H1 (cell line): ENCODE data around the gene RAB26. TPM values are rescaled to one million over a fixed set of nuclear protein-coding genes. Genes with fewer than 3 reads are reported as not detected.

ENCODE experiments used
- CTCF ChIA-PET: fragments of 300-600 bp; sonication (Branson Sonifier 250); formaldehyde crosslinking; loops from one replicate; lab custom pipeline; 2021; ENCODE audit not compliant: partially characterized antibody; lab: Charles Lee
- POLR2A ChIA-PET: fragments of 300-600 bp; sonication (Branson Sonifier 250); formaldehyde crosslinking; loops from one replicate; lab custom pipeline; 2021; ENCODE audit warnings: inconsistent platforms; ENCODE audit not compliant: partially characterized antibody; lab: Charles Lee
- DNase-seq, 2 experiments: peaks; one replicate each; pipeline versions ENCODE4 v3.0.0 to v3.0.0-alpha.2; 2010 to 2022; ENCODE audit warnings: low spot score in 2 of 2, low read depth in 1 of 2, mixed read lengths in 1 of 2
- FAIRE-seq: peaks from 2 replicates; lab custom pipeline; 2011; peaks lifted over from hg19 to GRCh38; lab: Jason Lieb, UNC
- H2AFZ ChIP-seq: 2 replicates; pipeline ENCODE4 v1.8.1; 2012; ENCODE audit warnings: low read length, inconsistent platforms
- H2AK5ac ChIP-seq: 2 replicates; pipeline ENCODE4 v1.6.1; 2013; ENCODE audit warnings: low read depth, low read length
- H2BK120ac ChIP-seq: replicated peaks from 2 replicates; pipeline ENCODE3; 2013; ENCODE audit warnings: low read depth, low read length, inconsistent platforms
- H2BK12ac ChIP-seq: 2 replicates; pipeline ENCODE4 v1.6.1; 2013; ENCODE audit warnings: low read depth, low read length
- H2BK15ac ChIP-seq: 2 replicates; pipeline ENCODE4 v1.6.1; 2013; ENCODE audit warnings: low read length
- H2BK20ac ChIP-seq: 2 replicates; pipeline ENCODE4 v1.6.1; 2013; ENCODE audit warnings: low read length
- H2BK5ac ChIP-seq: 2 replicates; pipeline ENCODE4 v1.6.1; 2013; ENCODE audit warnings: low read depth, low read length
- H3K14ac ChIP-seq: 2 replicates; pipeline ENCODE4 v1.6.1; 2013; ENCODE audit warnings: inconsistent platforms; ENCODE audit not compliant: insufficient read length
- H3K18ac ChIP-seq: 2 replicates; pipeline ENCODE4 v1.6.1; 2013; ENCODE audit warnings: low read length; ENCODE audit errors: extremely low read depth
- H3K23ac ChIP-seq: 2 replicates; pipeline ENCODE4 v1.6.1; 2013; ENCODE audit warnings: inconsistent platforms; ENCODE audit not compliant: insufficient read length
- H3K23me2 ChIP-seq: 2 replicates; pipeline ENCODE4 v1.6.1; 2013; ENCODE audit warnings: low read depth, low read length
- H3K27ac ChIP-seq: 2 replicates; pipeline ENCODE4 v1.6.1; 2011; ENCODE audit warnings: low read depth, low read length, inconsistent platforms
- H3K27me3 ChIP-seq, 4 experiments: replicated peaks in 1 of 4; 1 replicate in 1 of 4; 2 replicates in 3 of 4; pipeline versions ENCODE4 v1.6.1 to v1.8.1; 2011 to 2013; ENCODE audit warnings: low read length in 3 of 4, mild to moderate bottlenecking in 3 of 4, inconsistent platforms in 2 of 4, mixed read lengths in 2 of 4, moderate library complexity in 1 of 4; ENCODE audit not compliant: control insufficient read depth in 3 of 4, insufficient read depth in 3 of 4; ENCODE audit errors: extremely low read depth in 1 of 4
- H3K36me3 ChIP-seq, 4 experiments: 2 replicates each; pipeline versions ENCODE4 v1.6.1 to v1.8.1; 2011 to 2013; ENCODE audit warnings: mild to moderate bottlenecking in 4 of 4, low read length in 3 of 4, moderate library complexity in 2 of 4, control low read depth in 1 of 4, inconsistent platforms in 1 of 4; ENCODE audit not compliant: insufficient read depth in 4 of 4, control insufficient read depth in 2 of 4
- H3K4ac ChIP-seq: replicated peaks from 2 replicates; pipeline ENCODE3; 2013; ENCODE audit warnings: low read length, low read depth, mixed read lengths, inconsistent platforms; ENCODE audit not compliant: insufficient read length
- H3K4me1 ChIP-seq, 4 experiments: replicated peaks in 1 of 4; 1 replicate in 1 of 4; 2 replicates in 3 of 4; pipeline versions ENCODE4 v1.6.1 to v1.8.1; 2011 to 2013; ENCODE audit warnings: low read length in 3 of 4, inconsistent platforms in 2 of 4, mixed read lengths in 1 of 4; ENCODE audit not compliant: insufficient read depth in 4 of 4, control insufficient read depth in 3 of 4
- H3K4me2 ChIP-seq, 2 experiments: 2 replicates each; pipeline versions ENCODE4 v1.6.1 to v1.8.1; 2011 to 2013; ENCODE audit warnings: low read depth in 2 of 2, low read length in 2 of 2, control low read depth in 1 of 2, inconsistent platforms in 1 of 2, mild to moderate bottlenecking in 1 of 2; ENCODE audit not compliant: insufficient read depth in 1 of 2
- H3K4me3 ChIP-seq, 4 experiments: fragments of 200-600, 300-600 bp in 1 of 4; sonication (generic), shearing (Covaris generic), sonication (Bioruptor Twin) in 1 of 4; 2 replicates each; pipeline versions ENCODE4 v1.5.1 to v1.8.1; 2011 to 2016; ENCODE audit warnings: low read length in 4 of 4, low read depth in 3 of 4, control low read depth in 2 of 4, inconsistent platforms in 2 of 4, mild to moderate bottlenecking in 2 of 4, mixed read lengths in 1 of 4, moderate library complexity in 1 of 4; ENCODE audit not compliant: insufficient read depth in 2 of 4; ENCODE audit errors: extremely low read depth in 1 of 4
- H3K56ac ChIP-seq: replicated peaks from 2 replicates; pipeline ENCODE3; 2013; ENCODE audit warnings: low read depth, mild to moderate bottlenecking, mixed read lengths, low read length, inconsistent platforms; ENCODE audit not compliant: insufficient read length
- H3K79me1 ChIP-seq: 2 replicates; pipeline ENCODE4 v1.6.1; 2013; ENCODE audit warnings: low read depth, low read length, control low read depth
- H3K79me2 ChIP-seq, 2 experiments: 2 replicates each; pipeline versions ENCODE4 v1.6.1 to v1.8.1; 2012 to 2013; ENCODE audit warnings: low read length in 2 of 2, mild to moderate bottlenecking in 2 of 2, inconsistent platforms in 1 of 2; ENCODE audit not compliant: insufficient read depth in 2 of 2, control insufficient read depth in 1 of 2
- H3K9ac ChIP-seq, 4 experiments: replicated peaks in 1 of 4; 1 replicate in 1 of 4; 2 replicates in 3 of 4; pipeline versions ENCODE4 v1.6.1 to v1.8.1; 2011 to 2013; ENCODE audit warnings: low read depth in 3 of 4, low read length in 3 of 4, control low read depth in 2 of 4, mild to moderate bottlenecking in 2 of 4, moderate library complexity in 2 of 4, inconsistent platforms in 1 of 4; ENCODE audit errors: extremely low read depth in 1 of 4
- H3K9me3 ChIP-seq, 2 experiments: 2 replicates each; pipeline versions ENCODE4 v1.6.1 to v1.8.1; 2012 to 2013; ENCODE audit warnings: mild to moderate bottlenecking in 2 of 2, moderate library complexity in 2 of 2, control low read depth in 1 of 2, inconsistent platforms in 1 of 2, low read depth in 1 of 2, low read length in 1 of 2, mixed read lengths in 1 of 2; ENCODE audit not compliant: insufficient read depth in 2 of 2
- H4K20me1 ChIP-seq, 2 experiments: replicated peaks in 1 of 2; 2 replicates each; pipeline versions ENCODE3 to v1.8.1; 2011 to 2013; ENCODE audit warnings: inconsistent platforms in 2 of 2, low read length in 2 of 2, mild to moderate bottlenecking in 1 of 2; ENCODE audit not compliant: insufficient read depth in 2 of 2, control insufficient read depth in 1 of 2
- H4K5ac ChIP-seq: 2 replicates; pipeline ENCODE4 v1.6.1; 2013; ENCODE audit warnings: low read length, low read depth, mixed read lengths, inconsistent platforms; ENCODE audit not compliant: insufficient read length
- H4K8ac ChIP-seq: 2 replicates; pipeline ENCODE4 v1.8.0; 2013; ENCODE audit warnings: mild to moderate bottlenecking, moderate library complexity, low read length, inconsistent platforms; ENCODE audit not compliant: insufficient read depth; ENCODE audit errors: extremely low read depth
- H4K91ac ChIP-seq: replicated peaks from 2 replicates; pipeline ENCODE3; 2013; ENCODE audit warnings: low read length, mixed read lengths, inconsistent platforms; ENCODE audit not compliant: insufficient read length
- CTBP2 ChIP-seq: IDR thresholded peaks from 2 replicates; pipeline ENCODE4 v1.7.0; 2011; ENCODE audit warnings: borderline replicate concordance, mild to moderate bottlenecking, moderate library complexity, mixed read lengths, low read length; ENCODE audit not compliant: insufficient read depth, insufficient read length
- GTF2F1 ChIP-seq: IDR thresholded peaks from 2 replicates; pipeline ENCODE4 v1.6.1; 2012; ENCODE audit warnings: low read depth, low read length, improper control_type of control experiment, borderline replicate concordance
- JUND ChIP-seq: IDR thresholded peaks from 2 replicates; pipeline ENCODE4 v1.6.1; 2011; ENCODE audit warnings: mild to moderate bottlenecking, improper control_type of control experiment, low read length
- MAX ChIP-seq: IDR thresholded peaks from 2 replicates; pipeline ENCODE4 v1.6.1; 2012; ENCODE audit warnings: inconsistent platforms
- SP4 ChIP-seq: IDR thresholded peaks from 2 replicates; pipeline ENCODE4 v1.6.1; 2012; ENCODE audit warnings: low read length, inconsistent platforms
- TEAD4 ChIP-seq: IDR thresholded peaks from 2 replicates; pipeline ENCODE4 v1.6.1; 2012; ENCODE audit warnings: low read depth, low read length, inconsistent platforms, mixed read lengths
- USF2 ChIP-seq: IDR thresholded peaks from 2 replicates; pipeline ENCODE4 v1.6.1; 2011; ENCODE audit warnings: low read length, improper control_type of control experiment
- WGBS, 2 experiments: shearing (Covaris generic) in 1 of 2; methylation state at CpG; one replicate each; pipeline versions ENCODE4 v1.1.6 to v1.1.7; 2013 to 2015; ENCODE audit warnings: low lambda C conversion rate in 2 of 2, mixed read lengths in 2 of 2, inconsistent platforms in 1 of 2, low coverage in 1 of 2, missing lambda C conversion rate in 1 of 2; ENCODE audit not compliant: insufficient replicate concordance in 2 of 2, insufficient coverage in 1 of 2, insufficient read length in 1 of 2; ENCODE audit errors: extremely low coverage in 1 of 2, missing lambda C conversion rate in 1 of 2; 5-methylcytosine and 5-hydroxymethylcytosine counted together
- polyA plus RNA-seq, 7 experiments: library from polyadenylated mRNA; depleted of rRNA in 3 of 7; stranded (reverse) in 5 of 7; unstranded in 2 of 7; fragments of >200 nt in 5 of 7; fragments of 200-250 nt in 2 of 7; gene quantifications; 1 replicate in 5 of 7; 2 replicates in 1 of 7; 4 replicates in 1 of 7; pipeline versions ENCODE4 v1.2.1 to v1.2.3, GENCODE V29; 2011 to 2013; ENCODE audit warnings: missing spikeins in 2 of 7, mixed read lengths in 2 of 7
- total RNA-seq: library from RNA; stranded (reverse); fragmentation: NEBNext Ultra II Directional; extraction: Animal tissue kit (Norgen Biotek cat#: 25700); gene quantifications from 2 replicates; pipeline ENCODE4 v1.2.1, GENCODE V29; 2021

RAB26 gene
- total and polyA plus RNA-seq, 2 of the 8 experiments (the other 6 are each of a cell fraction or from before 2014, with no cell fraction given): 4.3 to 5.4 TPM

DNA sequence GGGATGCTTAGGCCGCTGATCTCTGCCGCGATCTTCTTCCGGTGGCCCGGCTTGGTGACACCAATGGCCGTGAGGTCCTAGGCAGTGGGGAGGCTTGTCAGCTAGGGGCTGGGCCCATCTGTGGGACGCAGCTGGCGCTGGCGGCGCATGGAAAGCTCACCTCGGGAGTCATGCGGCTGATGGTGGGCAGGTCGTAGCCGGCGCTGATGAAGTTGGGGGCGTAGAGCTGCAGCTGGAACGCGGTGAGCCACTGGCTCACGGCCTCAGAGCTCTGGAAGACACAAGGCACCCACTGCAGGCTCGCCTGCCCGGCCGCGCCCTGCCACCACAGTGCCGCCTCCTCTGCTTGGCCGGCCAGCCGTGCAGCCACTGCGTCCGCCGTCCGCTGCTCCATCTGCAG lies 35.2 kb downstream of the RAB26 start:
- H3K4me1 ChIP-seq: peaks cover 0 to 7% (median 2%) of the 10 kb centered on the region in 4 experiments; a peak in 4 of 7 replicates
- no peak overlapping the region for H3K27ac ChIP-seq
- H3K27me3 ChIP-seq: no peaks in the 10 kb centered on the region; a peak in 1 of 7 replicates
- no peak overlapping the region for H2BK120ac ChIP-seq
- no peaks in the 10 kb centered on the region for H3K79me1 ChIP-seq
- H2BK12ac ChIP-seq: no peak overlapping the region
- peaks cover 0 to 4% (median 0%) of the 10 kb centered on the region in 4 experiments; a peak in 1 of 8 replicates for H3K36me3 ChIP-seq
- H3K4me2 ChIP-seq: no peak overlapping the region
- no peak overlapping the region for H3K9ac ChIP-seq
- no peak overlapping the region for H3K14ac ChIP-seq
- H3K23ac ChIP-seq: no peak overlapping the region
- H2BK15ac ChIP-seq: no peak overlapping the region
- peaks cover 0 to 6% of the 10 kb centered on the region in 2 experiments for H4K20me1 ChIP-seq
- ChIA-PET POLR2A (interaction anchor here (0.6 to 4.9 kb wide), 10 partner anchors 9 to 158 kb away, joined by 3 to 17 read pairs (median 3); partner anchors contain the start of genes NHERF2, PGP and TRAF7), CTCF (interaction anchor here (0.5 to 0.8 kb wide), 2 partner anchors 11 to 128 kb away, joined by 3 to 4 read pairs; no protein-coding TSS in a partner anchor)
- H2BK5ac ChIP-seq: no peak overlapping the region
- no peaks in the 10 kb centered on the region for H3K79me2 ChIP-seq
- no peak overlapping the region for H3K4me3 ChIP-seq
- H3K56ac ChIP-seq: no peak overlapping the region
- H4K8ac ChIP-seq: no peak overlapping the region
- H2BK20ac ChIP-seq: no peak overlapping the region
- H3K23me2 ChIP-seq: peaks cover 2% of the 10 kb centered on the region; the same call in 1 of the 2 replicates
- H3K9me3 ChIP-seq: no peaks in the 10 kb centered on the region
- DNase-seq: no peak
- H3K18ac ChIP-seq: no peak overlapping the region
- WGBS, 2 experiments: 96% methylated on average over 29 of the region's 30 CpGs; no CpG with 5 or more reads in 1 of the 2 experiments
- no peak overlapping the region for H4K91ac ChIP-seq
- no peak overlapping the region for H4K5ac ChIP-seq
- no peak for FAIRE-seq
- H3K4ac ChIP-seq: no peak overlapping the region
- H2AK5ac ChIP-seq: no peak overlapping the region
- H2AFZ ChIP-seq: no peak overlapping the region
- TF ChIP-seq JUND (no peak), SP4 (no peak), GTF2F1 (no peak), MAX (no peak), CTBP2 (no peak), USF2 (no peak), TEAD4 (no peak)
